ENCODE measurements around the gene ZBTB1. TPM values are rescaled to one million over a fixed set of nuclear protein-coding genes. Genes with fewer than 3 reads are reported as not detected.

Gene ZBTB1

Small RNA genes within 50 kb of the gene (small RNA-seq; reads per million reads assigned to genes)
- not detected for gene AL049869.4
